ENCODE data around the gene FGB.

FGB gene

DNA sequence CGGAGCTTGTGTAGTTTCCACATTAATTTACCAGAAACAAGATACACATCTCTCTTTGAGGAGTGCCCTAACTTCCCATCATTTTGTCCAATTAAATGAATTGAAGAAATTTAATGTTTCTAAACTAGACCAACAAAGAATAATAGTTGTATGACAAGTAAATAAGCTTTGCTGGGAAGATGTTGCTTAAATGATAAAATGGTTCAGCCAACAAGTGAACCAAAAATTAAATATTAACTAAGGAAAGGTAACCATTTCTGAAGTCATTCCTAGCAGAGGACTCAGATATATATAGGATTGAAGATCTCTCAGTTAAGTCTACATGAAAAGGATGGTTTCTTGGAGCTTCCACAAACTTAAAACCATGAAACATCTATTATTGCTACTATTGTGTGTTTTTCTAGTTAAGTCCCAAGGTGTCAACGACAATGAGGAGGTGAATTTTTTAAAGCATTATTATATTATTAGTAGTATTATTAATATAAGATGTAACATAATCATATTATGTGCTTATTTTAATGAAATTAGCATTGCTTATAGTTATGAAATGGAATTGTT lies at the start of gene FGB:
TSS of gene FGB (plus strand) at position 315 of the 558 bp plus-strand sequence. CDS start at position 323, 8 bp downstream.
- DNase-seq (ENCODE audit: low spot score), result no peak
- in situ Hi-C loops (cut with MboI; ENCODE audit: low pct_unique_long_range_greater_than_20kb, low sequenced_read_pairs, unreplicated experiment), result no loop called here
- no peak for TF ChIP-seq CTCF (IDR thresholded peaks at IDR 0.05; ENCODE audit: extremely low read depth, insufficient read depth, missing control alignments)

GRCh38 chr4:154516318-154517029 lies 46.3 kb upstream of the FGB start:
- TF ChIP-seq CTCF (IDR thresholded peaks at IDR 0.05; ENCODE audit: extremely low read depth, insufficient read depth, missing control alignments), result no peak
- no peak for DNase-seq (ENCODE audit: low spot score)
- in situ Hi-C loops (cut with MboI; ENCODE audit: low pct_unique_long_range_greater_than_20kb, low sequenced_read_pairs, unreplicated experiment), result no loop called here

GRCh38 chr4:154517591-154517990 lies 45.2 kb upstream of the FGB start:
- no peak for DNase-seq (ENCODE audit: low spot score)
- in situ Hi-C loops (cut with MboI; ENCODE audit: low pct_unique_long_range_greater_than_20kb, low sequenced_read_pairs, unreplicated experiment), result no loop called here
- TF ChIP-seq CTCF (IDR thresholded peaks at IDR 0.05; ENCODE audit: extremely low read depth, insufficient read depth, missing control alignments), result no peak

DNA sequence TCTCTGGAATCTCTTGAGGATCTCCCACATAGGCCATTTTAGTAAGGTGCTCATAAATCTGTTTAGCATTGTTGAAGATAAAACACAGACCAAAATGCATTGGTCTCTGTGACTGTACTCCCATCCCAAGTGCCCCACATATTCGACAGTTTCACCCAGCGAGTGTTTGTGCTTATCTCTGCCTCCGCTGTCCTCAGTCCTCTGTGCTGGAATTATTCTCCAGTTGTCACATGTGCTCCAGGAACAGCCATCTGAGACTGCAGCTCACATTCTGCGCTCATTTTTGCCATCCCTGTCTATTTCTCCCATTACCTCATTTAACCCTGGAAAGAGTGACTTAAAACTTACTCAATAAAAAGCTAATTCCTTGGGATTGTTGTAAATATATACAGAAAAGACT lies 43.6 kb upstream of the FGB start:
- no peak for TF ChIP-seq CTCF (IDR thresholded peaks at IDR 0.05; ENCODE audit: extremely low read depth, insufficient read depth, missing control alignments)
- in situ Hi-C loops (cut with MboI; ENCODE audit: low pct_unique_long_range_greater_than_20kb, low sequenced_read_pairs, unreplicated experiment), result no loop called here
- DNase-seq (ENCODE audit: low spot score), result no peak

DNA sequence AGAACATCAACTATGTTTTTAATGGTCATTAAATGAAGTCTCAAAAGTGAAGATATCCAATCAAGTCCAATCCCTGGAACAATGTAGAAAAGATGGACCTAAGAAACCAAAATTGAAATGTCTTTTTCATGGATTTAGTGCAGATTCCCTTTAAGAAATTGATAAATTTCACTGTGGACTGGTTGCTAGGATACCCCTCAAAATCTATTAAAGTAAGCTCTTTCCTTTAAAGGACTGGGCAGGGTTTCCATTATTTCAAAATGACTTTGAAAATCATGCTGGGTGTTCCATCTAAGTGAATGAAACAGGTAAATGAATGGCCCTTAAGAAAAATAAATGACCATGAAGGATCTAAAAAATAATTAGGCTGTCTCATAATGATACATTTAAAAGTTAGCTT lies 41.2 kb upstream of the FGB start:
- no peak for DNase-seq (ENCODE audit: low spot score)

GRCh38 chr4:154526151-154526550 lies 36.7 kb upstream of the FGB start:
- no peak for TF ChIP-seq CTCF (IDR thresholded peaks at IDR 0.05; ENCODE audit: extremely low read depth, insufficient read depth, missing control alignments)
- no peak for DNase-seq (ENCODE audit: low spot score)
- in situ Hi-C loops (cut with MboI; ENCODE audit: low pct_unique_long_range_greater_than_20kb, low sequenced_read_pairs, unreplicated experiment), result no loop called here

More for the DNA sequence above, 41.2 kb upstream of the FGB start:
- TF ChIP-seq CTCF (IDR thresholded peaks at IDR 0.05; ENCODE audit: extremely low read depth, insufficient read depth, missing control alignments), result no peak
- in situ Hi-C loops (cut with MboI; ENCODE audit: low pct_unique_long_range_greater_than_20kb, low sequenced_read_pairs, unreplicated experiment), result no loop called here
